Type B pancreatic cell (in vitro differentiated cells): ENCODE measurements around the gene FOSL2. TPM values are rescaled to one million over a fixed set of nuclear protein-coding genes. Genes with fewer than 3 reads are reported as not detected.
A peak's percentile ranks its signal among the peaks of the same experiment; 100 is the strongest.

ENCODE experiments used
- DNase-seq: peaks from one replicate; pipeline ENCODE4 v3.0.0; 2021; ENCODE audit warnings: mixed read lengths; ENCODE audit not compliant: unreplicated experiment; ENCODE audit errors: extremely low spot score
- H3K27ac Mint-ChIP-seq: 2 replicates; pipeline ENCODE4 v1.8.0; 2021; ENCODE audit warnings: mild to moderate bottlenecking, mixed read lengths
- H3K27me3 Mint-ChIP-seq: 2 replicates; pipeline ENCODE4 v1.8.0; 2021; ENCODE audit warnings: mixed read lengths
- H3K36me3 Mint-ChIP-seq: 2 replicates; pipeline ENCODE4 v1.8.0; 2021; ENCODE audit warnings: mixed read lengths
- H3K4me1 Mint-ChIP-seq: one replicate; pipeline ENCODE4 v1.8.0; 2021; ENCODE audit warnings: mixed read lengths; ENCODE audit not compliant: unreplicated experiment
- H3K4me3 Mint-ChIP-seq: 2 replicates; pipeline ENCODE4 v1.8.0; 2021; ENCODE audit warnings: mild to moderate bottlenecking, mixed read lengths
- H3K9me3 Mint-ChIP-seq: 2 replicates; pipeline ENCODE4 v1.8.0; 2021; ENCODE audit warnings: mixed read lengths
- total RNA-seq: library from RNA; stranded (reverse); gene quantifications from 2 replicates; pipeline ENCODE4 v1.2.1, GENCODE V29; 2021; ENCODE audit warnings: low replicate concordance
- TF ChIP-seq, protein P1 (sequence below): fragments of 200-600 bp; sonication (generic); conservative IDR thresholded peaks from 2 replicates; pipeline ENCODE4 v1.5.0; 2021; ENCODE audit warnings: antibody characterized with exemption, mild to moderate bottlenecking

The FOSL2 gene
- total RNA-seq, 1 donor from 2014 or later: 42.1 TPM

DNA sequence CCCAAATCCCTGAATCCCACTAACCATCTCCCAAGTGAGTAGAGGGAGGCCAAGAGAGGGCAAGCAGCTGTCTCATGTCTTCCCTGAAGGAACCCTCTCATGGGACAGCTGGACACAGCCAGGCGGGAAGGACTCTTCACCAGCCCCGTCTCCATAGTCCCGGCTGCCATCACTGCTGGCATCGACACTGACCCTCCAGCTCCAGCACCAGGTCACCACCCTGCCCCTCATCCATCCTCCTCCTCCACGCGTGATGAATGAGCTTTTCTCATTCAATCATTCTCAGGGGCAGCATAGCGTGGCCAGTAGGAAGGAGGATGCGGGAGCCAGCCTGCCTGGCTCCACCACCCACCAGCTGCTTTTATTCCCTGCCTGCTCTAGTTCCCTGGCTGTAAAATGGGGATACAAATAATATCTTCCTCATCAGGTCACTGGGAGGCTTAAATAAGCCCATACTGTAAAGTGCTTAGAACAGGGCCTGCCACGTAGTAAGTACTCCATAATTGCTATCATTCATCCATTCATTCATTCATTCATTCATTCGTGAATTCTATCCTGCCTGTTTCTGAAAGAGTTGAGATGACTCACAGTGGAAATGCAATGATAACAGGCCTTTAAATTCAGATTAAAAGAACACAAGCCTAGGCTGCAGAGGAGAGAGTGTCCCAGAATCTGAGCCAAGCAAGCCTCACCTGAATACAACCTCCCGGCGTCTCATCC is 30.5 kb upstream of the FOSL2 start:
- TF ChIP-seq, protein P1, sequence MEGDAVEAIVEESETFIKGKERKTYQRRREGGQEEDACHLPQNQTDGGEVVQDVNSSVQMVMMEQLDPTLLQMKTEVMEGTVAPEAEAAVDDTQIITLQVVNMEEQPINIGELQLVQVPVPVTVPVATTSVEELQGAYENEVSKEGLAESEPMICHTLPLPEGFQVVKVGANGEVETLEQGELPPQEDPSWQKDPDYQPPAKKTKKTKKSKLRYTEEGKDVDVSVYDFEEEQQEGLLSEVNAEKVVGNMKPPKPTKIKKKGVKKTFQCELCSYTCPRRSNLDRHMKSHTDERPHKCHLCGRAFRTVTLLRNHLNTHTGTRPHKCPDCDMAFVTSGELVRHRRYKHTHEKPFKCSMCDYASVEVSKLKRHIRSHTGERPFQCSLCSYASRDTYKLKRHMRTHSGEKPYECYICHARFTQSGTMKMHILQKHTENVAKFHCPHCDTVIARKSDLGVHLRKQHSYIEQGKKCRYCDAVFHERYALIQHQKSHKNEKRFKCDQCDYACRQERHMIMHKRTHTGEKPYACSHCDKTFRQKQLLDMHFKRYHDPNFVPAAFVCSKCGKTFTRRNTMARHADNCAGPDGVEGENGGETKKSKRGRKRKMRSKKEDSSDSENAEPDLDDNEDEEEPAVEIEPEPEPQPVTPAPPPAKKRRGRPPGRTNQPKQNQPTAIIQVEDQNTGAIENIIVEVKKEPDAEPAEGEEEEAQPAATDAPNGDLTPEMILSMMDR: no peak
- Mint-ChIP-seq H3K9me3 (no peaks in the 10 kb centered on the region), H3K36me3 (no peaks in the 10 kb centered on the region), H3K4me3 (no peak overlapping the region), H3K27ac (no peak overlapping the region), H3K4me1 (peaks cover 49% of the 10 kb centered on the region), H3K27me3 (no peaks in the 10 kb centered on the region)
- no peak for DNase-seq

DNA sequence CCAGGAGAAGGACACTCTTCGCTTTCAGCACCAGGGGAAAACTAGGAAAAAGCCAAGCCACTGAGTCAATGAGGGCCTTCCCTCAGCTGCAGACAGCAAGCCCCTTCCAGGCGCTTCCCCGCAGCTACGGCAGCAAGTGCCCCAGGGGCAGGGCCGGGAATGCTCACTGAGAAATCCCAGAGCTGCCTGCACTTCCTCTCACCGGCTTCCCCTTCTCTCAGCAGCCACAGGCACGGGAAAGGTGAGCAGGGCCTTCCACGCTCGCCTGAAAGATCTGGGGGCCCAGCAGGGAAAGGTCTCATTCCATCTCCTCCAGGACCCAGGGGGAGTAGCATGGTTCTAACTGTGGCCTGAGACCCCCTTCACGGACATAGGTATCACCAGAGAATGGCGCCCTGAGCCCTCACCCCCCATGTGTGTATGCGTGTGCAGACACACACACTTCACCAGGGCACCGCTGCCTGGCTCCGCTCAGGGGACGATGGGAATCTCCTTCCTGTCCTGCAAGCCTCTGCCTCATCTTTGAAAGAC is 29.6 kb upstream of the FOSL2 start:
- H3K27me3 Mint-ChIP-seq: no peaks in the 10 kb centered on the region
- no peak for DNase-seq
- H3K4me1 Mint-ChIP-seq: peaks cover 52% of the 10 kb centered on the region
- peak overlapping the region; percentile 41 for H3K27ac Mint-ChIP-seq
- no peaks in the 10 kb centered on the region for H3K36me3 Mint-ChIP-seq
- H3K4me3 Mint-ChIP-seq: peak overlapping the region; percentile 9
- TF ChIP-seq, protein P1: no peak
- no peaks in the 10 kb centered on the region for H3K9me3 Mint-ChIP-seq

DNA sequence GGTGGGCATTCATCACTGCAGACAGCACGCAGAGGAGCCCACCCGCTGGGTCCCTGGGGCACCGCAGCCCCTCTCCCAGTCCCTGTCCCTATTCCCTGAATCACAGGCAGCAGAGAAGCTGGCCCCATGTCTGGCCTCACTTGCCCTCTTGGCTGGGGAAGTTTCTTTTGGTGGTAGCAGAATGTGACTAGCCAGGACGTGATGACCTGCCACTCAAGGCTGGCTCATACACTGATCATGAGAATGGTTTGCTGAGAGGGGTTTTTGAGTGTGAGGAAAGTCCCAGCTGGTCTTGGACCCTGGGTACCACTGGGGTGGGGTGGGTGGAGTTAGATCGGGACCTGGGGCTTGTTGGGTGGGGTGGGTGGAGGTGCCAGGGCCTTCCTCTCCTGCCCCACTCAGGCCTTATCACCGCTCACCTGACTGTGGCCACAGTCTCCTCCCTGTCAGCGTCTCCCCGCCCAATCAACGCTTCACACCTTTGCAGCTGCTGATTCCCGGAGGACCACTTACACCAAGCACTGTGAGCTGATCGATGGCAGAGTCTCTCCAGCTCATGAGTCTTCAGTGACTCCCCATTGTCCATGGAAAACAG is 28.9 kb upstream of the FOSL2 start:
- no peak for DNase-seq
- Mint-ChIP-seq H3K27me3 (no peaks in the 10 kb centered on the region), H3K27ac (no peak overlapping the region), H3K4me1 (peaks cover 52% of the 10 kb centered on the region), H3K4me3 (no peak overlapping the region), H3K9me3 (no peaks in the 10 kb centered on the region), H3K36me3 (no peaks in the 10 kb centered on the region)
- TF ChIP-seq, protein P1: no peak

DNA sequence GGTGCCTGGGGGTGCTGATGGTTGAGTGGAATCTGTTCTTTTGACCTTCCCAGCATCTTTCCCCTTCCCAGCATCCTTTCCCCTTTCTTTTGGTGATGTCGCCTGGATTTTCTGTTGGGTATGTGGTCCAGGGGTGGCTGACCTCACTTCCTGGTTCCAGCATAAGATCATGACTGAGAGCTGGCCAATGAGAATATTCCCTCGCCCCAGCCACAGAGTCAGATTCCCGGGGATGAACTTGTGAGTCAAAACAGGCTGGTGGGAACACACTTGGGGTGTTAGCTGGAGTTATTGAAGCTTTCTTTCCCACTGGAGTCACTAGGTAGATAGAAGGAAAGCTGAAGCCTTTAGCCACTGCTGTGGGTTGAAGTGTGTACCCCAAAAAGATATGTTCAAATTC is 28.0 kb upstream of the FOSL2 start:
- Mint-ChIP-seq H3K27me3 (peaks cover 3% of the 10 kb centered on the region), H3K9me3 (no peaks in the 10 kb centered on the region), H3K36me3 (no peaks in the 10 kb centered on the region), H3K27ac (no peak overlapping the region), H3K4me3 (no peak overlapping the region), H3K4me1 (peaks cover 51% of the 10 kb centered on the region)
- DNase-seq: no peak
- TF ChIP-seq, protein P1: no peak

DNA sequence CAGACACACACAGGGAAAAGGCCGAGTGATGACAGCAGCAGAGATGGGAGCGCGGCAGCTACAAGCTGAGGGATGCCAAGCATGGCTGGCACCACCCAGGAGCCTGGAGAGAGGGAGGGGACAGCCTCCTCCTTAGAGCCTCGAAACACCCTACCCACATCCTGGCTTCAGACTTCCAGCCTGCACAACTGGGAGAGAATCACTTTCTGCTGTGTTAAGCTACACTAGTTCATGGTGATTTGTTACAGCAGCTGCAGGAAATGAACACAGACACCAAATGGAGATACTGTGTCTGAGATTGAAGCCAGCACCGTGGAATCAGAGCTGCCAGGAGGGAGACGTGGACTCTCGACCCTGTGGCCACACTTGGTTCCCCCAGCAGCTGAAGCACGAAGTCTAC is 27.5 kb upstream of the FOSL2 start:
- Mint-ChIP-seq H3K36me3 (no peaks in the 10 kb centered on the region), H3K27me3 (peaks cover 3% of the 10 kb centered on the region), H3K9me3 (no peaks in the 10 kb centered on the region), H3K4me3 (no peak overlapping the region), H3K27ac (no peak overlapping the region), H3K4me1 (peaks cover 51% of the 10 kb centered on the region)
- DNase-seq: no peak
- TF ChIP-seq, protein P1: no peak
